Activated T-helper 17 cell treated with anti-CD3 and anti-CD28 coated beads, Interleukin-2, amount 50 U/mL, for 72 hours (primary cell): ENCODE measurements around the gene PCDH9. TPM values are rescaled to one million over a fixed set of nuclear protein-coding genes. Genes with fewer than 3 reads are reported as not detected.

Source experiments
- ATAC-seq: fragments of 150-1000 bp; cut with Tn5 transposase; replicated peaks from 2 replicates; pipeline ENCODE4 v1.10.0; 2021; ENCODE audit warnings: mild to moderate bottlenecking, moderate library complexity
- H3K27ac Mint-ChIP-seq: one replicate; pipeline ENCODE4 v1.8.0; 2022; ENCODE audit warnings: mixed read lengths
- H3K27me3 Mint-ChIP-seq: one replicate; pipeline ENCODE4 v1.8.0; 2022; ENCODE audit warnings: mixed read lengths
- H3K36me3 Mint-ChIP-seq: one replicate; pipeline ENCODE4 v1.8.0; 2022; ENCODE audit warnings: low read depth, mild to moderate bottlenecking, mixed read lengths
- H3K4me1 Mint-ChIP-seq: one replicate; pipeline ENCODE4 v1.8.0; 2022; ENCODE audit warnings: mixed read lengths
- H3K4me3 Mint-ChIP-seq: one replicate; pipeline ENCODE4 v1.8.0; 2022; ENCODE audit warnings: mild to moderate bottlenecking, mixed read lengths
- H3K9me3 Mint-ChIP-seq: one replicate; pipeline ENCODE4 v1.8.0; 2022; ENCODE audit warnings: mixed read lengths
- total RNA-seq, 2 donors: library from RNA; stranded (reverse); gene quantifications; one replicate each; pipeline ENCODE4 v1.2.3, GENCODE V29; 2022

PCDH9 gene
- total RNA-seq, 2 donors from 2014 or later: 0.11 TPM

DNA sequence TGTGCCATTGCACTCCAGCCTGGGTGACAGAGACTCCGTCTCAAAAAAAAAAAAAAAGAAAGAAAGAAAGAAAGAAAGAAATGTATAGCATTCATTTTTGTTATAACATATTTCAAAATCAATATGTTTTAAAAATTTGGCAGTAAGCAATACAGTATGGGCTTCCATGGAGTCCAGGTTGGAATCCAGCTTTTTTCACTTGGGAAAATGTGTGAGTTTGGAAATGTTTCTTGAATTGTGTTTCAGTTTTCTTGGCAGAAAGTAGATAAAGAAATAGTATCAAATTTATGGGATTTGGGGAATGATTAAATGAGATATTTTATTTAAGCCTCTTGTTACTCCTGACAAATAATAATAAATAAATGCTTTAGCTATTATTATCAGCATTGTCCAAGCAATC lies 225.6 kb downstream of the PCDH9 start:
- H3K27ac Mint-ChIP-seq: no peak overlapping the region
- no peaks in the 10 kb centered on the region for H3K27me3 Mint-ChIP-seq
- H3K36me3 Mint-ChIP-seq: no peaks in the 10 kb centered on the region
- no peaks in the 10 kb centered on the region for H3K4me1 Mint-ChIP-seq
- no peak for ATAC-seq
- H3K9me3 Mint-ChIP-seq: peaks cover 4% of the 10 kb centered on the region
- no peak overlapping the region for H3K4me3 Mint-ChIP-seq

- Mint-ChIP-seq H3K4me3 (no peak overlapping the region), H3K27me3 (no peaks in the 10 kb centered on the region), H3K4me1 (no peaks in the 10 kb centered on the region), H3K9me3 (peaks cover 7% of the 10 kb centered on the region), H3K27ac (no peak overlapping the region), H3K36me3 (no peaks in the 10 kb centered on the region)
- no peak for ATAC-seq
Observed at GRCh38 chr13:67003743-67004142, 226.4 kb downstream of the PCDH9 start.

DNA sequence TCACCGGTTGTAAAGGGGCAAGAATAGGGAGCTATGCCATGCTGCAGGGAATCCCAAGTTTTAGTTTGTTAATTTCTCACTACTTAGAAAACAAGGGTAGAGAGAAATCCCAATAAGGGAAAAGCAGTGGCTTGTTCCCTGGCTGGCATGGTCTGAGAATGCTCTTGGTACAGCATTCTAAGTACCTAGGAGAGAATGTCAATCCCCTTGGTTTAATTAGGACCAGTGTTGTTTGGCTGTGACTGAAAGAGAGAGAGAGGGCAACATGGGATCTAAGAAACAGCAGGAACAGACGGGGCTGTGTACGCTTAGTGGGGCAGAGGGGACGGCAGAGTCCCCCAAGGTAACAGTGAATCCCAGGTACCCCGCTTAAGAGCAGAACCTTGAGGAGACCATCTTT lies 228.8 kb downstream of the PCDH9 start:
- H3K36me3 Mint-ChIP-seq: no peaks in the 10 kb centered on the region
- H3K9me3 Mint-ChIP-seq: peaks cover 11% of the 10 kb centered on the region
- no peak overlapping the region for H3K27ac Mint-ChIP-seq
- no peak overlapping the region for H3K4me3 Mint-ChIP-seq
- no peak for ATAC-seq
- H3K4me1 Mint-ChIP-seq: no peaks in the 10 kb centered on the region
- no peaks in the 10 kb centered on the region for H3K27me3 Mint-ChIP-seq

DNA sequence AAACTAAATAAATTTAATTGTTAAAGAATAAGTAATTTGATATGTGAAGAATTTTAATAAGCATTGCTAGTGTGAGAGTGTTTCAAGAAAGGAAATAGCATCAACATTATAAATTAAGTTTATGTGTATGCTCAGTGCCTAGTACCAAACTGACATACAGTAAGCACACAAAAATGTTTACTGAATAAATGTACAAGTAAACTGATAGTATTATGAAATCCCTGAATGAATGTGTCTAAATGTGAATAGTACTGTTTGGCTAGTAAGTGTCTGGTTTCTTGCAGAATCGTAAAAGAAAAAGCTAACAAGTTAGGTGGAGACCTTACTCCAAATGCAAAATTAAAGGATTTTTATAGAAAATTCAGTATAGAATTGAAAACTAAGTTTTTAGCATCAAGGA lies 233.6 kb downstream of the PCDH9 start:
- Mint-ChIP-seq H3K27me3 (no peaks in the 10 kb centered on the region), H3K4me3 (no peak overlapping the region), H3K36me3 (no peaks in the 10 kb centered on the region), H3K9me3 (peaks cover 13% of the 10 kb centered on the region), H3K4me1 (no peaks in the 10 kb centered on the region), H3K27ac (no peak overlapping the region)
- no peak for ATAC-seq

GRCh38 chr13:66995203-66995611 lies 234.9 kb downstream of the PCDH9 start:
- no peaks in the 10 kb centered on the region for H3K4me1 Mint-ChIP-seq
- no peak for ATAC-seq
- H3K4me3 Mint-ChIP-seq: no peak overlapping the region
- no peak overlapping the region for H3K27ac Mint-ChIP-seq
- H3K27me3 Mint-ChIP-seq: no peaks in the 10 kb centered on the region
- H3K36me3 Mint-ChIP-seq: no peaks in the 10 kb centered on the region
- H3K9me3 Mint-ChIP-seq: peaks cover 10% of the 10 kb centered on the region

DNA sequence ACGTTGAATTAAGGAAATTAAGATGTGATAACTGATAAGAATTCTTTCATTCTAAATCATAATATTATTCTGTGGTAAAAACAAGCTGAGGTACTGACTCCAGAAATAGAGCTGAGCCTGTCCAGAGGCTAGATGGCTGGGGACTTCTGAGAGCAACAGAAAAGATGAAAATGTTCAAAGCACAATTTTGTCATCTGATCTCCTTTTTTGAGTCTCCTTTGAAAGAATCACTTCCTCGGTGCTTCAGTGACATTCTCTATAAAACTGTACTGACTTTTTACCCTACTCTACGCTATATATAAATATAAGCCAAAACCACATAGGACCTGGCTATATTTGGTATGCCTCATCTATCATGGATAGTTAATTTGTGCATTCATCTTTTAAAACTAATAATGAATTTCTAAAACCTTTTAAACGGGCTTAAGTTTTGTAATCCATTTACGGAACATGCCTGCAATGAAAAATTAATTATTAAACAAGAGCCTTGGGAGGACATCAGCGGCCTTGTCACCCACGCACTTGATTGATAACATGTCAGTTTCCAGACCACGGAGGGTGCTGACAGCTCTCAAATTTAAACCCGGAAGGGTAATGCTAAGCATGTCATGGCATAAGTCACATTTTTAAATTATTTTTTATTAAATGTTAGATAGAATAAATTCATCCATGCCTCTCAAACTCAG lies 235.5 kb downstream of the PCDH9 start:
- Mint-ChIP-seq H3K4me1 (no peaks in the 10 kb centered on the region), H3K4me3 (no peak overlapping the region)
- no peak for ATAC-seq

DNA sequence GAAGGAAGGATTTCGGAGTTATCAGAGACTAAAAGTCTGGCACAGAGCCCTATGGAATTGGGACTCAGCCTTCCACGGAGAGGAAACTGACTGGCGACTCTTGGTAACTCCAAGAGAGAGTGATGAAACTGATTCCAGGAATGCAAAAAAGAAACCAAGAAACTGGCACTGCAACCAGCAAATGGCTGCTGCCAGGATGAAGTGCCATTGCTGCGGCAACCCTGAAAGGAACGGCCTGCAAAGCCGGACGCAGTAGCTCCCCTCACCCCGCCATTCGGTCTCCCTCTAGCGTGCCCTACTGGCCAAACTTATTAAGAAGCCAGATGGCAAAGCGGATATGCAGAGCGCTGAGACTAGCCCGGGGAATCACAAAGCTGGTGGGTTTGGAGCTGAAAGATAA lies 236.0 kb downstream of the PCDH9 start:
- Mint-ChIP-seq H3K27me3 (no peaks in the 10 kb centered on the region), H3K27ac (no peak overlapping the region), H3K9me3 (peaks cover 10% of the 10 kb centered on the region), H3K36me3 (no peaks in the 10 kb centered on the region), H3K4me1 (no peaks in the 10 kb centered on the region), H3K4me3 (no peak overlapping the region)
- no peak for ATAC-seq

More for the DNA sequence above, 235.5 kb downstream of the PCDH9 start:
- Mint-ChIP-seq H3K36me3 (no peaks in the 10 kb centered on the region), H3K9me3 (peaks cover 10% of the 10 kb centered on the region), H3K27me3 (no peaks in the 10 kb centered on the region), H3K27ac (no peak overlapping the region)

- Mint-ChIP-seq H3K4me1 (no peaks in the 10 kb centered on the region), H3K9me3 (peaks cover 3% of the 10 kb centered on the region), H3K36me3 (no peaks in the 10 kb centered on the region), H3K27me3 (no peaks in the 10 kb centered on the region), H3K4me3 (no peak overlapping the region), H3K27ac (no peak overlapping the region)
- no peak for ATAC-seq
Observed at GRCh38 chr13:66992719-66993118, 237.4 kb downstream of the PCDH9 start.

- Mint-ChIP-seq H3K27ac (no peak overlapping the region), H3K9me3 (peaks cover 3% of the 10 kb centered on the region), H3K4me3 (no peak overlapping the region), H3K27me3 (no peaks in the 10 kb centered on the region), H3K4me1 (no peaks in the 10 kb centered on the region), H3K36me3 (no peaks in the 10 kb centered on the region)
- no peak for ATAC-seq
Observed at GRCh38 chr13:66992183-66992582, 238.0 kb downstream of the PCDH9 start.

GRCh38 chr13:66984241-66984640 lies 245.9 kb downstream of the PCDH9 start:
- Mint-ChIP-seq H3K27ac (no peak overlapping the region), H3K9me3 (peaks cover 6% of the 10 kb centered on the region), H3K36me3 (no peaks in the 10 kb centered on the region), H3K4me3 (no peak overlapping the region), H3K27me3 (no peaks in the 10 kb centered on the region), H3K4me1 (no peaks in the 10 kb centered on the region)
- ATAC-seq: no peak

- Mint-ChIP-seq H3K9me3 (peaks cover 6% of the 10 kb centered on the region), H3K27me3 (no peaks in the 10 kb centered on the region), H3K4me3 (no peak overlapping the region), H3K27ac (no peak overlapping the region), H3K4me1 (no peaks in the 10 kb centered on the region), H3K36me3 (no peaks in the 10 kb centered on the region)
- ATAC-seq: no peak
Observed at GRCh38 chr13:66981912-66982311, 248.2 kb downstream of the PCDH9 start.

- Mint-ChIP-seq H3K27me3 (no peaks in the 10 kb centered on the region), H3K9me3 (peaks cover 12% of the 10 kb centered on the region), H3K36me3 (no peaks in the 10 kb centered on the region), H3K4me3 (no peak overlapping the region), H3K4me1 (no peaks in the 10 kb centered on the region), H3K27ac (no peak overlapping the region)
- no peak for ATAC-seq
Observed at GRCh38 chr13:66977161-66977560, 253.0 kb downstream of the PCDH9 start.

- no peak for ATAC-seq
- H3K9me3 Mint-ChIP-seq: peaks cover 9% of the 10 kb centered on the region
- no peak overlapping the region for H3K4me3 Mint-ChIP-seq
- no peaks in the 10 kb centered on the region for H3K27me3 Mint-ChIP-seq
- H3K36me3 Mint-ChIP-seq: no peaks in the 10 kb centered on the region
- no peaks in the 10 kb centered on the region for H3K4me1 Mint-ChIP-seq
- H3K27ac Mint-ChIP-seq: no peak overlapping the region
Observed at GRCh38 chr13:66974889-66975288, 255.2 kb downstream of the PCDH9 start.

- Mint-ChIP-seq H3K36me3 (no peaks in the 10 kb centered on the region), H3K9me3 (peaks cover 9% of the 10 kb centered on the region)
Observed at GRCh38 chr13:66974174-66974573, 256.0 kb downstream of the PCDH9 start.

GRCh38 chr13:66972659-66973058 lies 257.5 kb downstream of the PCDH9 start:
- H3K4me1 Mint-ChIP-seq: no peaks in the 10 kb centered on the region
- H3K36me3 Mint-ChIP-seq: no peaks in the 10 kb centered on the region
- no peaks in the 10 kb centered on the region for H3K27me3 Mint-ChIP-seq
- no peak overlapping the region for H3K27ac Mint-ChIP-seq
- H3K4me3 Mint-ChIP-seq: no peak overlapping the region
- ATAC-seq: no peak
- H3K9me3 Mint-ChIP-seq: peaks cover 9% of the 10 kb centered on the region

More at GRCh38 chr13:66974174-66974573, 256.0 kb downstream of the PCDH9 start:
- no peak for ATAC-seq
- H3K27me3 Mint-ChIP-seq: no peaks in the 10 kb centered on the region
- no peak overlapping the region for H3K27ac Mint-ChIP-seq
- H3K4me1 Mint-ChIP-seq: no peaks in the 10 kb centered on the region
- no peak overlapping the region for H3K4me3 Mint-ChIP-seq

DNA sequence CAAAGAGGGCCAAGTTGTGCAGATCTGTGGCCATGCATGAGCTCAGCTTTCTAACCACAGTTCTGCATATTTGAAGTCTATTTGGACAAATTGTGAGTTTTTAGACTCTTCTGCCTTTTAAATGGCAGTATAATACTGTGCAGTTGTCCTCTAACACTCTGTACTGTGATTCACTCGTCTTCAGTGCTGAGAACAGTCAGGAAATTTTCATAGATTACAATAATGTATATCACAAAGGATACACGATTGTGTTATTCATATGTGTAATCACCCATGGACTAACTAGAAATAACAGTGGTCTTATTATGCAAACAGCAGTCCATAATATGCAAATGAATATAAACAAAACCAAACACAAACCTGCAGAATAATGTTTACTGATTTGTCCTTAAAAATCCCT lies 259.1 kb downstream of the PCDH9 start:
- Mint-ChIP-seq H3K27me3 (no peaks in the 10 kb centered on the region), H3K9me3 (peaks cover 9% of the 10 kb centered on the region), H3K4me1 (no peaks in the 10 kb centered on the region), H3K27ac (no peak overlapping the region), H3K36me3 (no peaks in the 10 kb centered on the region), H3K4me3 (no peak overlapping the region)
- ATAC-seq: no peak
